22Rv1 (cell line): ENCODE results near the gene LTBP3.
"Not testable (repeated sequence)": the region's sequence is repeated elsewhere in the genome, so short reads cannot be mapped to it uniquely, and the experiment has no call there.

Source experiments
- CTCF ChIP-seq: fragments of 450-650 bp; IDR thresholded peaks from 2 replicates; pipeline ENCODE4 v1.5.1; 2017; ENCODE audit warnings: mild to moderate bottlenecking
- ZFX ChIP-seq: fragments of 450-650 bp; IDR thresholded peaks from 2 replicates; pipeline ENCODE4 v1.6.1; 2017; ENCODE audit warnings: antibody characterized with exemption, borderline replicate concordance

GRCh38 chr11:65523631-65523968 lies 34.6 kb downstream of the LTBP3 start:
- TF ChIP-seq CTCF, ZFX: not testable (repeated sequence)
